HepG2 (cell line): ENCODE results near the gene MIS18BP1. TPM values are rescaled to one million over a fixed set of nuclear protein-coding genes. Genes with fewer than 3 reads are reported as not detected.

ENCODE experiments used
- BCL3 ChIP-seq: sonication (generic); formaldehyde crosslinking; IDR thresholded peaks from 2 replicates; pipeline ENCODE4 v1.5.1; 2020; ENCODE audit warnings: mild to moderate bottlenecking, missing genetic modification reagents, moderate library complexity
- ZFP1 ChIP-seq: IDR thresholded peaks from 2 replicates; pipeline ENCODE4 v1.6.1; 2016
- polyA plus RNA-seq, 8 experiments: library from polyadenylated mRNA; depleted of rRNA in 3 of 8; stranded (reverse) in 7 of 8; unstranded in 1 of 8; fragments of >200 nt; fragmentation: Illumina TruSeq in 4 of 8; extraction: Trizol in 4 of 8; gene quantifications; 2 replicates each; pipeline versions ENCODE4 v1.2.1 to v1.2.3, GENCODE V29; 2011 to 2016; ENCODE audit warnings: low read depth in 4 of 8, missing spikeins in 1 of 8, mixed read lengths in 1 of 8; ENCODE audit not compliant: insufficient read depth in 1 of 8
- small RNA-seq, 3 experiments: library from RNA; depleted of rRNA; stranded (forward); fragments of <200 nt; gene quantifications; one replicate each; pipeline ENCODE3, GENCODE V24; 2012; ENCODE audit warnings: low read depth in 2 of 3, low replicate concordance in 1 of 3; ENCODE audit not compliant: insufficient read length in 3 of 3, insufficient read depth in 2 of 3
- total RNA-seq, 5 experiments: library from RNA; depleted of rRNA; stranded (reverse); fragments of >200 nt; fragmentation: Illumina TruSeq; extraction: Trizol; gene quantifications; 2 replicates each; pipeline ENCODE4 v1.2.3, GENCODE V29; 2016; ENCODE audit warnings: low read depth in 1 of 5

The MIS18BP1 gene
- total and polyA plus RNA-seq, 2 of the 13 experiments (the other 11 are each of a cell fraction or from before 2014, with no cell fraction given), result 9.5 to 36.4 TPM

- TF ChIP-seq ZFP1 (no peak), BCL3 (CRISPR knock-in tag) (no peak)
Observed at GRCh38 chr14:45156067-45156466, 96.9 kb downstream of the MIS18BP1 start (continued).

Small RNAs within 50 kb of the gene (small RNA-seq; reads per million reads assigned to genes)
- 0 reads per million in 3 experiments for gene RNU6-552P

Other genes with a start within 250 kb of the MIS18BP1 start
- gene PRPF39, start 169.1 kb downstream of the MIS18BP1 start, total RNA-seq (2016; rRNA removed; fragmentation: Illumina TruSeq; extraction: Trizol), result 28.8 and 44.2 TPM in 2 replicates
- gene PRPF39, start 169.1 kb downstream of the MIS18BP1 start, polyA plus RNA-seq (2011; rRNA removed), result 65.0 and 68.0 TPM in 2 replicates
- gene FKBP3, start 118.7 kb downstream of the MIS18BP1 start, total RNA-seq (2016; rRNA removed; fragmentation: Illumina TruSeq; extraction: Trizol), result 87.6 and 140 TPM in 2 replicates
- 40.2 and 57.0 TPM in 2 replicates for gene FKBP3, start 118.7 kb downstream of the MIS18BP1 start, polyA plus RNA-seq (2011; rRNA removed)
- gene FANCM, start 117.3 kb downstream of the MIS18BP1 start, total RNA-seq (2016; rRNA removed; fragmentation: Illumina TruSeq; extraction: Trizol), result 10.4 and 13.1 TPM in 2 replicates
- gene FANCM, start 117.3 kb downstream of the MIS18BP1 start, polyA plus RNA-seq (2011; rRNA removed), result 1.1 and 2.6 TPM in 2 replicates